NCI-H2196 treated with DMSO at 0.1 percent for 48 hours (cell line): ENCODE results near the gene CITED4.

ENCODE experiments used
- DNase-seq: peaks from one replicate; lab custom pipeline; 2025; ENCODE audit not compliant: unreplicated experiment; lab: John Stamatoyannopoulos, UW

CITED4 gene

GRCh38 chr1:40886318-40887011 is 24.3 kb upstream of the CITED4 start:
- DNase-seq, result no peak

- DNase-seq, result no peak
Observed at GRCh38 chr1:40884055-40884795, 22.1 kb upstream of the CITED4 start.

DNA sequence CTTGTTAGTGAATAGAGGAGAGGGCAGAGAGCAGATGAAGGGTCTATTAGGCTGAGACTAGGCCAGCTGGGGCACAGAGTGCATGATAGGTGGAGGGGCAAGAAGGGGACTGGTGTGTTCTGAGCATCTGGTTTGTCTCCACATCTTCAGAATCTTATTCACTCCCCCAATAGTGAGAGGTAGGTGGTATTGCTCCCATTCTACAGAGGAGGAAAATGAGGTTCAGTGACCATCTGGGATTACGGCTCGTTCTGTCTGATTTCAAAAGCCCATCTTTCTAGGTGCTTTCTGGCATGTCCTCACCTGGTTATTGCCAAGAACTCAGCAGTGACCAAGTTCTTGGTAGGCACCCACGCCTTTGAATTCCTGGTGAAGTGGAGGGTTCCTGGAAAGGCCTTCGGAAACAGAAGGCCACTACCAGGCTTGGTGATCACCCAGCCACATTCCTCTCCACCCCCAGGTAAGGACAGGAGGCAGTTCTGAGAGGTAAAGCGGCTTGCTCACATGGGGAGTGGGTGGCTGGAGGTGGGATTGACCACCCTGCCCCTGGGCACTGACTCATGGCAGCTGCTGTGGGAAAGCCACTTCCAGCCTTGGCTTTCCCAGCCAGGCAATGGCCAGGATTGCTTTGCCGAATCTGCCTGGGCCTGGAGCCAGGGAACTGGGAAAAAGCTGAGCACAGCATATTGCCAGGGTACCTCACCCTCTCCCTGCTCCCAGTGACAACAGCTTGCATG is 18.8 kb upstream of the CITED4 start:
- no peak for DNase-seq

- no peak for DNase-seq
Observed at GRCh38 chr1:40879482-40880175, 17.5 kb upstream of the CITED4 start.

- DNase-seq, result no peak
Observed at GRCh38 chr1:40878906-40879305, 16.7 kb upstream of the CITED4 start.

- peak; percentile 64 for DNase-seq
Observed at GRCh38 chr1:40877698-40878097, 15.5 kb upstream of the CITED4 start.

DNA sequence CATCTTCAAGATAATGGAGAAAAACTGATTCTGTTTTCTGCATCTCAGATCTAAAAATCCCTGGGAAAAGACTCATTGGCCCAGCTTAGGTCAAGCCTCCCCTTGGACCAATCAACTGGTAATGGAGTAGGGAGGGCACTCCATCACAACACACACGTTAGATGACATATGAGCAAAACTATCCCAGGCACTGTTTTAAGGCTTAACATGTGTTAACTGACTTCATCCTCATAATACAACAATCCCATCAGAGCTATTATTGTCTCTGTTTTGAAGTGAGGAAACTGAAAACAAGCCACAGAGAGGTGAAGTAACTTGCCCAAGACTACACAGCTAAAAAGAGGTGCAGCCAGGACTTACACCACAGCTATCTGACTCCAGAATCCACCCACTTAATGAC is 14.7 kb upstream of the CITED4 start:
- DNase-seq, result no peak

DNA sequence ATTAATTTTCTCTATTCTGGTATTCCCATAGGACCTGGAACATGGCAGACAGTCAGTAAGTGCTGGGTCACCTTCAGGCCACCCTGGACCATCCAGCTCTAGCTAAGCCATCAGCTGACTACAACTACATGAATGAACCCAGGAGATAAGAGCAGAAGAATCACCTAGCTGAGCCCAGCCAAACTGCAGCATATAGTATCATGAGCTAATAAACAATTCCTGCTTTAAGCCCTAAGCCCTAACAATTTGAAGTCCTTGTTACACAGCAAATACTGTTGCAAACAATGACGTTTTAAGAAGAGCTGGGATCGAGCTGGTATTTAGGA is 14.2 kb upstream of the CITED4 start:
- DNase-seq, result no peak

DNA sequence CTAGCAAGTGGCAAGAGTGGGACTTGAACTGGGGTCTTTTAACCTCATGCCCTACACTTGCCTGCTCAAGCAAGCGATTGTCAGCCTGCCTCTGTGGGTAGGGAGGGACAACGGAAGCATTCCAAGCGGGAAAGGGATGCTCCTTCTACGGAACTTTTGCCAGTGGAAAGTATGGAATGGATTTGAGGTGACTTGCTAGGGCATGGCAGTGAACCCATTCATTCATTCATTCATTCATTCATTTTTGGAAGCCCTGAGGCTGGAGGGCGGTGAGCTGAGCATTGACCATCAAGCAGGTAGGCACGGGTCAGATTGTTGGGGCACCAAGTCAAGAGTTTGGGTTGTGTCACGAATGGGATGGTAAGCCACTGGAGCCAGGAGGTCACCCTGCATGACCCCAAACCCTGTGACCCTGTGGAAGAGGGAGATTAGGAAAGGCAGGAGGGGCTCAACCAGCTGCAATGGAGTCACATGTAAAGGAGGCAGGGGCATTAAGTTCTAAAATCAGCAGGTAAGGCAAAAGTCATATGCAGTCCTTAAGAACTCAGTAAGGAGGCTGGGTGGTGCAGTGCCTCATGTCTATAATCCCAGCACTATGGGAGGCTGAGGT is 11.8 kb upstream of the CITED4 start:
- no peak for DNase-seq

- DNase-seq, result no peak
Observed at GRCh38 chr1:40872276-40872675, 10.1 kb upstream of the CITED4 start.

DNA sequence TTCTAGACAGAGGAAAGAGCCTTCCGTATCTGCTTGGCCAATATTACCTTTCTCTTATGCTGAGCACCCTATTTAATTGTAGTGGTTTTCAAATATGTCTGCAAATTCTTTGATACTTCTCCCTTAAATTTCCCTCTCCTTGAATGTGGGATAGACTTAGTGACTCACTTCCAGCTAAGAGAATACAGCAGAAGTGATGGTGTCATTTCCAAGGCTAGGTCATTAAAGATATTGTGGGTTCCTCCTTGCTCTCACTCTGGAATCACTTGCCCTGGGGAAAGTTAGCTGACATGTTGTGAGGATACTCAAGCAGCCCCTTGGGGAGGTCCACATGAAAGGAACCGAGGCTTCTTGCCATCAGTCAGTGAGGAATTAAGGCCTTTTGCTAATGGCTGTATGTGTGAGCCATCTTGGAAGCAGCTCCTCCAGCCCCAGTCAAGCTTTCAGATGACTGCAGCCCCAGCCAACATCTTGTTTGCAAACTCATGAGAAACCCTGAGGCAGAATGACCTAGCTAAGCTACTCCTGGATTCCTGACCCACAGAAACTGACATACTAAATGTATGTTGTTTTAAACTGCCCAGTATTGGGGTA is 8.1 kb upstream of the CITED4 start:
- no peak for DNase-seq

DNA sequence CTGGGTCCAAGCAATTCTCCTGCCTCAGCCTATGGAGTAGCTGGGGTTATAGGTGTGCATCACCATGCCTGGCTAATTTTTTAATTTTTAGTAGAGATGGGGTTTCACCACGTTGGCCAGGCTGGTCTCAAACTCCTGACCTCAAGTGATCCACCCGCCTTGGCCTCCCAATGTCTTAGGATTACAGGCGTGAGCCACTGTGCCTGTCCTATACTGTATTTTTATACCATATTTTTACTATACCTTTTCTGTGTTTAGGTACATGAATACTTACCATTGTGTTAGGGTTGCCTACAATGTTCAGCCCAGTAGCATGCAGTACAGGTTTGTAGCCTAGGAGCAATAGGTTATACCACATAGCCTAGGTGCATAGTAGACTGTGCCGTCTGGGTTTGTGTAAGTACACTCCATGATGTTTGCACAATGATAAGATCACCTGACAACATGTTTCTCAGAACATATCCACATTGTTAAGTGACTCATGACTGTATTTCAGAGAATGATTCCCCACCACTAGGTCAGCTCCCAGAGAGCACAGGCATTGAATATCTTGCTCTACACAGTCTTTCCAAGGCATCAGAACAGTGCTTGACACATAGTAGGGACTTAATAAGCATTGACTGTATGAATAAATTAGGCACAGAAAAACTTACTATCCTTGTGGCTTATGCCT is 6.0 kb upstream of the CITED4 start:
- DNase-seq, result peak; percentile 9

DNA sequence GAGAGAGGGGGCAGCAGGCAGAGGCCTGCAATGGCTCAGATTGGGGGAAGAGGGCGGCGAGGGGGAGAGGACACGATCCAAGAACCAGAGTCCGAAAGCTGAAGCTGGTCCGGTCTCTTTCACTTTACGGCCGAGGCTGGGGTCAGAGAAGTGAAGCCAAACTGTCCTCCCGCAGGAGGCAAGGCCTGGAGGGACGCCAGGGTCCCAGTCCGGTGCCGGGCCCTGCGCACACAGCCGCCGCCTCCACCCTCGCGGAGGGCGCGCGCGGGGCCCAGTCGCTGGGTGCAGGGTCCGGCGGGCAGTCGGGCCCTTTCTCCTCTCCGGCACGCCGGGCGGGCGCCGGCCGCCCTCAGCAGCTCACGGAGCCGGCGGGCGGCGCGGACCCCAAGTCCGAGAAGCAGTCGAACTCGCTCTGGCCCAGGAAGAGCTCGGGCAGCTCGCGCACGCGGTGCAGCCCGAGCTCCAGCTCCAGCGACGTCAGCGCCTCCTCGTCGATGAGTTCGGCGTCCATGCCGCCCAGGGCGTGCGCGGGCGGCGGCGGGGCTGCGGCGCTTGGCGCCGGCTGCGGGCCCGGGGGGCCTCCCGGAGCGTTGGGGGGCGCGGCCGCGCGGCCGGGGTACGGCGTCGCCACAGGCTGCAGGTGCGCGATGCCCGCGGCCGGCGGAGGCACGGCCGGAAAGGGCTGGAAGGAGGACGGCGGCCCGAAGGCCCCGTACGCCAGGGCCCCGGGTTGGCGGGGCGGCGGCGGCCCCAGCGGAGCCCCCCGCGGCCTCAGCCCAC is 749 bp downstream of the CITED4 start:
- DNase-seq, result no peak

- DNase-seq, result no peak
Observed at GRCh38 chr1:40860706-40861223, 1.4 kb downstream of the CITED4 start.

DNA sequence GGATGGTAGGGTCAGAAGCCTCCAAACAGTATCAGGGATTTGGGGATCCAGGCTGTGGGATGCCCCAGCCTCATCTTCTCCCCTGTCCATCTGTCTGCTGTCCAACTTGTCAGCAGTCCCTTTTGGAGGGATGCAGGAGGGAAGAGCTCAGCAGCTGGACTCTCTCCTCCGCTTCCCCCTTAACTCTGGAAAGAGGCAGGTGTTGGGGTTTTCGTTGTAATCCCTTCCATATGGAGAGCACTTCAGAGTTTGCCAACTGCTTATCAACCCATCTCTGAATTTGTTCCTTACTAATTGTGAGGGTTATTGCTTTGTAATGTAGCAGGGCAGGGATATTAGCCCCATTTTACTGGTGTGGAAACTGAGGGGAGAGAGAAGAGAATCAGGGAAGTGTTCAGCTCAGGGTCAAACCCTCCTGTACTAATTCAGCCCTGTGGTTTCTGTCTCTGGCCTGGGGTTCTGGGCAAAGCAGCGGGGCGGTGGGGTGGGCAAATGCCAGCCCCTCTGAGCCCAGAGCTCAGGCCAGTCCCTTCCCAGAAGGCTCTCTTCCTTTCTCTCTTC is 3.2 kb downstream of the CITED4 start:
- DNase-seq, result no peak

- no peak for DNase-seq
Observed at GRCh38 chr1:40857737-40858136, 4.4 kb downstream of the CITED4 start.

DNA sequence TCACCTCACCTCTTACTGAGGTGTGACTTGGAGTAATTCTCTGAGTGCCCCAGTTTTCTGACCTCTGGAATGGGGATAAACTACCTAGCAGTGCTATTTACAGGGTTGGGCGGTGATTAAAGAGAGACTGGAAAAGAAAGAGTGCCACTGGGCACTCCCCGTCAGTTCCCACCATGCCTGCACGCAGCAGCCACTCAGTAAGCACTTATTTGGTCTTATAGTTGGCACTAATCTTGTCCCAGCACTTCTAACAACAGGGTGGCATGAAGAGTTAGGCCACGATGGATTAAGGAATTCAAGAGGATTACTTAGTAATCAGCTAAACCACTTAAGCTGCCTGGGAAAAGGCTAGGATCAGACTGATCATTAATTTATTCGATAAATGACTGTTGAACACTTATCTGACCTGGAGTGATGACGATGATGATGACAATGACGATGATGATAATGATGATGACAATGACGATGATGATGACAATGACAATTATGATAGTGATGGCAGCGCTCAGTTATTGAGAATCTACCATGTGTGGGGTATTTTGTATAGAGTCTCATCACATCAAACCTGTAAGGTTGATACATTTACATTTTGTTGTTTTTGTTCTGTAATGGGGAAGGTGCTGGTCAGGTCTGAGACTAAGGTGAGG is 5.4 kb downstream of the CITED4 start:
- no peak for DNase-seq

DNA sequence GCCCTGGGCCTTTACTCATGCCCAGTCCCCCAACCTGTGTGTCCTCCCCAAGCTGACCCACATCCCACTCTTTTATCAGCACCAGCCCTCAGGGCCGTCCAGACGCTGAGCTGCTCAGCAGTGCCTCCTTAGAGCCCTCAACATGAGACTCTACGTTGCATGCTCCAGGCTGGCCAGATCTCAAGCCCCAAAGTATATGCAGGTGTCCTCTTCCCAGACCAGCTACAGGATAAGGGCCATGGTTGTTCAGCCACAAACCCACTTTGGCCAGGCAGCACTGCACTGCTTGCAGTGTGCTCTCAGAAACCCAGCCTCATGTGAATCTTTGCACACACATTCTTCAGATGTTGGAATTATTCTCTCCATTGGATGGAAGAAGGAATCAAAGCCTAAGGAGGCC is 6.0 kb downstream of the CITED4 start:
- no peak for DNase-seq
